Stimulated activated naive B cell treated with anti-CD40 and anti-IgM and Interleukin-4, amounts not matched to agents 10 μg/mL and 1 μg/mL and 100 μg/mL, for 72 hours (primary cell): ENCODE measurements around the gene EIF3M.
"Not testable (repeated sequence)": the region's sequence is repeated elsewhere in the genome, so short reads cannot be mapped to it uniquely, and the experiment has no call there.

ENCODE experiments used
- ATAC-seq, 2 donors: fragments of 150-1000 bp; cut with Tn5 transposase; replicated peaks; 2 replicates each; pipeline ENCODE4 v1.10.0; 2021; ENCODE audit warnings: moderate library complexity in 1 of 2
- DNase-seq: peaks from one replicate; pipeline ENCODE4 v3.0.0; 2021
- H3K27ac Mint-ChIP-seq: one replicate; pipeline ENCODE4 v1.8.0; 2022; ENCODE audit warnings: mild to moderate bottlenecking, mixed read lengths
- H3K27me3 Mint-ChIP-seq, 2 donors: one replicate each; pipeline ENCODE4 v1.8.0; 2022; ENCODE audit warnings: mixed read lengths in 2 of 2
- H3K36me3 Mint-ChIP-seq, 2 donors: one replicate each; pipeline ENCODE4 v1.8.0; 2022; ENCODE audit warnings: mixed read lengths in 2 of 2, mild to moderate bottlenecking in 1 of 2
- H3K4me1 Mint-ChIP-seq, 2 donors: one replicate each; pipeline ENCODE4 v1.8.0; 2022; ENCODE audit warnings: mixed read lengths in 2 of 2, mild to moderate bottlenecking in 1 of 2
- H3K4me3 Mint-ChIP-seq, 2 donors: one replicate each; pipeline ENCODE4 v1.8.0; 2022; ENCODE audit warnings: mild to moderate bottlenecking in 2 of 2, mixed read lengths in 2 of 2, moderate library complexity in 1 of 2
- H3K9me3 Mint-ChIP-seq, 2 donors: one replicate each; pipeline ENCODE4 v1.8.0; 2022; ENCODE audit warnings: mixed read lengths in 2 of 2, mild to moderate bottlenecking in 1 of 2

EIF3M gene

GRCh38 chr11:32574421-32574820 is 9.2 kb upstream of the EIF3M start:
- Mint-ChIP-seq H3K27me3 (peaks cover 15 to 24% of the 10 kb centered on the region in 2 donors), H3K4me3 (no peak overlapping the region), H3K27ac (peak overlapping the region; percentile 44), H3K9me3 (no peaks in the 10 kb centered on the region), H3K36me3 (no peaks in the 10 kb centered on the region), H3K4me1 (peaks cover 0 to 2% of the 10 kb centered on the region in 2 donors)
- ATAC-seq (no peak), DNase-seq (no peak)

DNA sequence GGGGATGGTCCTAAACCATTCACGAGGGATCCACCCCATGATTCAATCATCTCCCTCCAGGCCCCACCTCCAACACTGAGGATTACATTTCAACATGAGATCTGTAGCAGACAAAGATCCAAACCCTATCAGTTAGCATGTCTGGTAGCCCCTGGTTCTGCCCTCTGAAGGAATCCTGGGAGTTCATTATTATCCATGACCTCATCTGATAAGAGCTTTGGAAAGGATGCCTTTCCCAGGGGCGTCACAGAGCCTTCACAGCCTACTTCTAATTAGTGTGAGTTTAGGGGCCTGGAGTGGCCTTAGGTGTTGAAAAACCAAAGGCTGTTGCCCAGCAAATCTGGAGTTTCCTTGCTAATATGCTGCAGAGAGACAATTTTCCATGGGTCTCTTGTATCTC is 8.6 kb upstream of the EIF3M start:
- Mint-ChIP-seq H3K4me3 (no peak overlapping the region), H3K27me3 (peaks cover 15 to 24% of the 10 kb centered on the region in 2 donors), H3K36me3 (no peaks in the 10 kb centered on the region), H3K9me3 (no peaks in the 10 kb centered on the region), H3K27ac (no peak overlapping the region), H3K4me1 (peaks cover 0 to 2% of the 10 kb centered on the region in 2 donors)
- DNase-seq, result no peak
- ATAC-seq, result no peak

GRCh38 chr11:32576456-32576855 is 7.2 kb upstream of the EIF3M start:
- ATAC-seq (no peak), DNase-seq (no peak)
- H3K9me3 Mint-ChIP-seq, result no peaks in the 10 kb centered on the region
- no peak overlapping the region for H3K27ac Mint-ChIP-seq
- peaks cover 3 to 11% of the 10 kb centered on the region in 2 donors for H3K27me3 Mint-ChIP-seq
- H3K36me3 Mint-ChIP-seq, result no peaks in the 10 kb centered on the region
- peaks cover 0 to 2% of the 10 kb centered on the region in 2 donors for H3K4me1 Mint-ChIP-seq
- no peak overlapping the region for H3K4me3 Mint-ChIP-seq

DNA sequence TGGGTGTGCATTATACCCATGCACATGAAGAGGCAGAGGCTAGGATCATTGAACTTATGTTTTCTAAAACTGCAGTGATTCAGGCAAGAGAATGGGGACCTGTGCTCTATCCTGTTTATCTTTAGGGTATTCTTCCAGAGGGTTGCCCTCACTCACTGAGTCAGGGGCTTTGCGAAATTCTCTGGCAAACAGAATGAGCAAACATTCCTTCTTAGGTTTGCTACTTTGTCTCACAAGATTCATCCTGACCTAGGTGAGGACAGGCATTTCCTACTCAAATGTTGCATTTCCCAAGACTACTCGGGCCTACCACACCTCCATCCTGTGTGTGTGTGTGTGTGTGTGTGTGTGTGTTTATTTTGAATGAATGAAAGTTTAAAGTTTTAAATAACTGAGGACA is 2.7 kb upstream of the EIF3M start:
- ATAC-seq (no peak), DNase-seq (no peak)
- no peaks in the 10 kb centered on the region for H3K9me3 Mint-ChIP-seq
- peaks cover 6 to 14% of the 10 kb centered on the region in 2 donors for H3K4me1 Mint-ChIP-seq
- no peak overlapping the region for H3K4me3 Mint-ChIP-seq
- H3K27me3 Mint-ChIP-seq, result no peaks in the 10 kb centered on the region
- H3K36me3 Mint-ChIP-seq, result peaks cover 6 to 21% of the 10 kb centered on the region in 2 donors
- H3K27ac Mint-ChIP-seq, result no peak overlapping the region

DNA sequence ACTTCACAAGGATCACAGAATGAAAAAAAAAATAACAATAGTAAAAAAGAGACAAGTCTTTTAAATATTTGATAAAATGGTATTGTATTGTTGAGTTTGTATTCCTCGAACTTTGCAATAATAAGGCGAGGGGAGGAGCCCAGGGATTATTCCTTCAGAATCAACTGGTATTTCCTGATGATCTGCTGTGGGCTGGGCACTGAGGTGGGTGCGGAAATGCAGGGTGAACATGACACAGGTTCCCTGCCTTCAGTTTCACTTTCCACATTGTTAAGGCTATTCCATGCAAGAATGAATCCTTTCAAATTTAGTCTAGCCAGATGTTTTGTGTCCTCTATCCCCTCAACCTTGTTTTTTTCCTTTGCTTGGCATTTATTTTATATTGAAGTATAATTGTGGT is 2.1 kb upstream of the EIF3M start:
- Mint-ChIP-seq H3K9me3 (no peaks in the 10 kb centered on the region), H3K4me3 (no peak overlapping the region), H3K27ac (no peak overlapping the region), H3K27me3 (no peaks in the 10 kb centered on the region), H3K36me3 (peaks cover 8 to 23% of the 10 kb centered on the region in 2 donors), H3K4me1 (peaks cover 7 to 18% of the 10 kb centered on the region in 2 donors)
- ATAC-seq (no peak), DNase-seq (no peak)

GRCh38 chr11:32584921-32585320 is 1.3 kb downstream of the EIF3M start:
- no peak for ATAC-seq
- peaks cover 9 to 24% of the 10 kb centered on the region in 2 donors for H3K4me1 Mint-ChIP-seq
- DNase-seq, result no peak
- peak overlapping the region; percentile 99 for H3K27ac Mint-ChIP-seq
- H3K4me3 Mint-ChIP-seq, result peak overlapping the region; percentile 98
- peaks cover 11 to 33% of the 10 kb centered on the region in 2 donors for H3K36me3 Mint-ChIP-seq
- no peaks in the 10 kb centered on the region for H3K9me3 Mint-ChIP-seq
- H3K27me3 Mint-ChIP-seq, result no peaks in the 10 kb centered on the region

GRCh38 chr11:32586576-32587190 is 3.1 kb downstream of the EIF3M start:
- no peak overlapping the region for H3K27ac Mint-ChIP-seq
- no peak for DNase-seq
- H3K27me3 Mint-ChIP-seq, result no peaks in the 10 kb centered on the region
- no peaks in the 10 kb centered on the region for H3K9me3 Mint-ChIP-seq
- H3K4me3 Mint-ChIP-seq, result peak overlapping the region in 1 of 2 donors; percentile 18
- H3K36me3 Mint-ChIP-seq, result peaks cover 18 to 41% of the 10 kb centered on the region in 2 donors
- H3K4me1 Mint-ChIP-seq, result peaks cover 10 to 26% of the 10 kb centered on the region in 2 donors
- ATAC-seq, result no peak

DNA sequence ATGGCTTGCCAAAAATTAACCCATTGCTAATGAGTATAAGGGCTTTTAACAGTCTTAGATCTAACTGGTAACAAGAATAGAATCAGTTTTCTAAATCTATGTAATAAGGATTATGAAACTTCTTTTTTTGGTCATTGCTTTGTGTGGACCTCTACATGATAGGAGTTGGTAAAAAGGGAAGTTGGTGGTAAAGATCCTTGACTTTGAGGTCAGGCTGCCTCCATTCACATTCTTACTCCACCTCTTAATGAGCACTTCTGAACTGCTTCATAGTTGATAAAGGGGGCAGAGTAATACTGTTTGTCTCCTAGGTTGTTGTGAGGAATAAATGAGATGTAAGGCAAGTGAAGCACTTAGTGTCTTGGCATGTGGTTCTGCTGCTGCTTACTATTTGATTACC is 10.6 kb downstream of the EIF3M start:
- peak; percentile 61 to 64 for ATAC-seq
- Mint-ChIP-seq H3K36me3 (peaks cover 46 to 55% of the 10 kb centered on the region in 2 donors), H3K27me3 (no peaks in the 10 kb centered on the region), H3K4me3 (no peak overlapping the region), H3K27ac (no peak overlapping the region), H3K4me1 (peaks cover 7 to 33% of the 10 kb centered on the region in 2 donors), H3K9me3 (no peaks in the 10 kb centered on the region)
- DNase-seq, result no peak

- H3K27ac Mint-ChIP-seq, H3K4me3 Mint-ChIP-seq, ATAC-seq, H3K9me3 Mint-ChIP-seq, H3K27me3 Mint-ChIP-seq, DNase-seq: not testable (repeated sequence)
- Mint-ChIP-seq H3K4me1 (peaks cover 7 to 33% of the 10 kb centered on the region in 2 donors), H3K36me3 (peaks cover 43 to 52% of the 10 kb centered on the region in 2 donors)
Measured at GRCh38 chr11:32596114-32596513, 12.5 kb downstream of the EIF3M start.

DNA sequence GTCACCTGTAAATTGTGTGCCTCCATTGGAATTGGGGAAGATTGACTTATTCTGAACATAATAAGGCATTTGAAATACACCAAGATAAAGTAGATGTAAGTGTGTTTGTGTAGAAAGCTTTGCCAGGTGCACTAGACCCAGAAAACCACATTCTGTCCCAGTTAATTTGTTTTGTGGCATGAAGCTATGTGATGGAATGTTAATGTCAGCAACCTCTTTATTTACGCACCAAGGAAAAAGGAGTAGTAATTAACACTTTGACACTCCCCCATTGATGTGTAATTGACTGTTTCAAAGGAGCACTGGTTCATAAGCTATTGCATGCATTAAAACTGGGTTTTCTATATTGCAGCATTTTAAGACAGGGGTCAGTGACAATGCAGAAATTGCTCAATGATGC is 14.3 kb downstream of the EIF3M start:
- Mint-ChIP-seq H3K9me3 (no peaks in the 10 kb centered on the region), H3K4me3 (no peak overlapping the region), H3K27ac (peak overlapping the region; percentile 14), H3K4me1 (peaks cover 2 to 26% of the 10 kb centered on the region in 2 donors), H3K27me3 (no peaks in the 10 kb centered on the region), H3K36me3 (peaks cover 29 to 47% of the 10 kb centered on the region in 2 donors)
- ATAC-seq (no peak), DNase-seq (no peak)

DNA sequence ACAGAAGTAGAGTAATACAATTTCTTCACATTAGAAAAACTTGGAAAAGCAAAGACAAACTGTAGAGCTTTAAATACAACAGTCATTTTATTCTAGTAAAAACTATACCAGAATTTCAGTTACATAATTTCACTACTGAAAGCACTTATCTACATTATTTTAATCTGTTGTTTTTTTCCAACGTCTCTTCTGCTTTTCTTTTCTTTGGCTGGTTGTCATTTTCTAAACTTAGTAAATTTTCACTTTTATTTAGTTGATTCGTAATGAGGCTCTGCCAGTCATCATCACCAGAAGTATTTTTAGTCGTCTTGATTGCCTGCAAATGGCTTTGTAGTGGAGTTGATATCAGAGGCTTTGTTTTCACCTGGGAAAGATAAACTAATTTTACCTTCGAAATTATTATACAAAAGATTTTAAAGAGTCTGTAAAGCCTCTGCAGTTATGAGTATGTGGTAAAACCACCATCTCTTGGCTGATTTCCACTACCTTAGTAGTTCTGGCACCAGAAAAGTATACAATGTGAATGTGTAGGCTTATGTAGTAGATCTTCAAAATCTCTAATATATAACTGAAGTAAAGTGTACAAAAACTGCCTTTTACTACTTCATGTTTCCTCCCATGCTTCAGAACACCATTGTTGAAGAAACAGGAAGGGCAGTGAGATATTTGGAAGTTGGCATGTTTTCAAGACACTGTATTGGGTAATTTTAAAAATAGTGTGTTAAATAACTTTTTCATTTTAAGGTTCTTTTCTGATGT is 19.2 kb downstream of the EIF3M start:
- Mint-ChIP-seq H3K27ac (no peak overlapping the region), H3K9me3 (peaks cover 2 to 4% of the 10 kb centered on the region in 2 donors), H3K27me3 (no peaks in the 10 kb centered on the region), H3K36me3 (peaks cover 18 to 33% of the 10 kb centered on the region in 2 donors), H3K4me1 (no peaks in the 10 kb centered on the region), H3K4me3 (no peak overlapping the region)
- DNase-seq, result no peak
- no peak for ATAC-seq

DNA sequence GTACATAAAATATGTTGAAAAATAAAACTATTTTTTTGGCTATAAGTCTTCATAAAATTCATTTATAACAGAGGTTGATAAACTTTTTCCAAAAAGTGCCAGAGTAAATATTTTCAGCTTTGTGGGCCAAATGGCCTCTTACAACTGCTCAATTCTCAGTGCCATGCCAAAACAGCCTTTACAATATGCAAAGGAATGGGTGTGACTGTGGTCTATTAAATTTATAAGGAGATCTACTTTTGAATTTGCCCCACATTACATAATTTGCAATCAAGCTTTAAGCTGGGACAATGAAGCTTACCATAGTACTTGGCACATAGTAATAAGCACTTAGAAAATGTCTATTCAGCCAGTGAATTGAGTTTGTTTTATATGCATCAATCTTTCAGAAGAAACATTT is 22.6 kb downstream of the EIF3M start:
- Mint-ChIP-seq H3K27me3 (no peaks in the 10 kb centered on the region), H3K36me3 (peaks cover 31 to 49% of the 10 kb centered on the region in 2 donors), H3K9me3 (peaks cover 9 to 20% of the 10 kb centered on the region in 2 donors), H3K4me3 (no peak overlapping the region), H3K27ac (no peak overlapping the region), H3K4me1 (no peaks in the 10 kb centered on the region)
- no peak for ATAC-seq
- no peak for DNase-seq

GRCh38 chr11:32608826-32609225 is 25.2 kb downstream of the EIF3M start:
- not testable (repeated sequence) for H3K4me1 Mint-ChIP-seq, H3K4me3 Mint-ChIP-seq, ATAC-seq, H3K27ac Mint-ChIP-seq, H3K27me3 Mint-ChIP-seq, DNase-seq
- peaks cover 9 to 20% of the 10 kb centered on the region in 2 donors for H3K9me3 Mint-ChIP-seq
- H3K36me3 Mint-ChIP-seq, result peaks cover 33 to 42% of the 10 kb centered on the region in 2 donors

GRCh38 chr11:32610797-32611352 is 27.2 kb downstream of the EIF3M start:
- Mint-ChIP-seq H3K9me3 (peaks cover 9 to 20% of the 10 kb centered on the region in 2 donors), H3K27ac (no peak overlapping the region), H3K36me3 (peaks cover 28 to 29% of the 10 kb centered on the region in 2 donors), H3K4me3 (no peak overlapping the region), H3K27me3 (no peaks in the 10 kb centered on the region), H3K4me1 (no peaks in the 10 kb centered on the region)
- ATAC-seq (no peak), DNase-seq (no peak)
